ENCODE measurements around the gene PRPF31.
"Not testable (repeated sequence)": the region's sequence is repeated elsewhere in the genome, so short reads cannot be mapped to it uniquely, and the experiment has no call there.

PRPF31 gene, protein sequence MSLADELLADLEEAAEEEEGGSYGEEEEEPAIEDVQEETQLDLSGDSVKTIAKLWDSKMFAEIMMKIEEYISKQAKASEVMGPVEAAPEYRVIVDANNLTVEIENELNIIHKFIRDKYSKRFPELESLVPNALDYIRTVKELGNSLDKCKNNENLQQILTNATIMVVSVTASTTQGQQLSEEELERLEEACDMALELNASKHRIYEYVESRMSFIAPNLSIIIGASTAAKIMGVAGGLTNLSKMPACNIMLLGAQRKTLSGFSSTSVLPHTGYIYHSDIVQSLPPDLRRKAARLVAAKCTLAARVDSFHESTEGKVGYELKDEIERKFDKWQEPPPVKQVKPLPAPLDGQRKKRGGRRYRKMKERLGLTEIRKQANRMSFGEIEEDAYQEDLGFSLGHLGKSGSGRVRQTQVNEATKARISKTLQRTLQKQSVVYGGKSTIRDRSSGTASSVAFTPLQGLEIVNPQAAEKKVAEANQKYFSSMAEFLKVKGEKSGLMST

GRCh38 chr19:54115109-54116063 lies at the start of gene PRPF31, which contains the start of gene TFPT:
TSS of gene PRPF31 (plus strand) at chr19:54115754. CDS start at chr19:54118279, 2,525 bp downstream.
TSS of gene TFPT (minus strand) at chr19:54115657. CDS start at chr19:54115269, 388 bp downstream.
- in situ Hi-C loops (cut with MboI; ENCODE audit: low pct_unique_long_range_greater_than_20kb, low sequenced_read_pairs) = no loop called here
- peak; percentile 98 for DNase-seq

- in situ Hi-C loops (cut with MboI; ENCODE audit: low pct_unique_long_range_greater_than_20kb, low sequenced_read_pairs) = no loop called here
- no peak for DNase-seq
Measured at GRCh38 chr19:54069470-54069869, 46.1 kb upstream of the PRPF31 start.

- in situ Hi-C loops (cut with MboI; ENCODE audit: low pct_unique_long_range_greater_than_20kb, low sequenced_read_pairs) = no loop called here
- no peak for DNase-seq
Measured at GRCh38 chr19:54073829-54074228, 41.7 kb upstream of the PRPF31 start.

DNA sequence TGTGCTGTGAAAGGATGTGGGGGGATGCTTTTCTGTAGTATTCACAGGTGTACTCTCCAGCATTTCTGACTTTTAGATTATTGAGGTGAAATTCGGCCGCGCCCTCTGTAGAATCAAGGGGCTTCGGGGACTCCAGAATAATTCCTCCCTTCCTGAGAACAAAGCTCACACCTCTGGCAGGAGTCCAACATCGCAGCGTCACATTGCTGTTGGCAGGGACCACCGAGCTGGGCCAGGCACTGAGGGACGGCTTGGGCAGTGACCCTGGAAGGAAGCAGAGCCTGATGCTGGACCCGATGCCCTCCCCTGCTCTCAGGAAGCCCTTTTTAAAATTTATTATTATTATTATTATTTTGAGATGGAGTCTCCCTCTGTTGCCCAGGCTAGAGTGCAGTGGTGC lies 40.7 kb upstream of the PRPF31 start:
- DNase-seq = no peak
- in situ Hi-C loops (cut with MboI; ENCODE audit: low pct_unique_long_range_greater_than_20kb, low sequenced_read_pairs) = no loop called here

- in situ Hi-C loops (cut with MboI; ENCODE audit: low pct_unique_long_range_greater_than_20kb, low sequenced_read_pairs) = no loop called here
Measured at GRCh38 chr19:54077334-54077733, 38.2 kb upstream of the PRPF31 start.

GRCh38 chr19:54081032-54081431 lies 34.5 kb upstream of the PRPF31 start, which contains the start of gene TARM1:
TSS of gene TARM1 (minus strand) at chr19:54081365. CDS start at chr19:54081340, 25 bp downstream.
- in situ Hi-C loops (cut with MboI; ENCODE audit: low pct_unique_long_range_greater_than_20kb, low sequenced_read_pairs) = no loop called here

More at GRCh38 chr19:54077334-54077733, 38.2 kb upstream of the PRPF31 start:
- peak; percentile 74 for DNase-seq

DNA sequence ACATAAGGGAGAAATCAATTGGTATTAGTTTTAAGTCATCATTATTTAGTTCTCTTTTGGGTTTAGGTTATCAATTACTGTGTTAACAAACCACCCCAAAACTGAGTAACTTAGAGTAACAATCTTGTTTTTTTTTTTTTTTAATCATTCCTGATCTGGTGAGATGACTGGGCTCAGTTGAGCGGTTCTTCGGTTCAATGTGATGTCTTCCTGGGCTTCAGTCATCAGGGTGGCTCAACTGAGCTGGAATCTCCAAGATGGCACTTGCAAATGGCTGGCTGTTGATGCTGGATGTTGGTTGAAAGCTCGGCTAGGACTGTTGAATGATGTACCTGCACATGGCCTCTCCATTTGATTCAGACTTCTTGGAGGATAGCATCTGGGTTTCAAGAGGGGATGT lies 31.1 kb upstream of the PRPF31 start:
- in situ Hi-C loops (cut with MboI; ENCODE audit: low pct_unique_long_range_greater_than_20kb, low sequenced_read_pairs) = no loop called here
- no peak for DNase-seq

More at GRCh38 chr19:54081032-54081431, 34.5 kb upstream of the PRPF31 start, which contains the start of gene TARM1:
- no peak for DNase-seq

GRCh38 chr19:54094426-54095000 lies 21.0 kb upstream of the PRPF31 start:
- peak; percentile 37 for DNase-seq
- in situ Hi-C loops (cut with MboI; ENCODE audit: low pct_unique_long_range_greater_than_20kb, low sequenced_read_pairs) = no loop called here

GRCh38 chr19:54095136-54095858 lies 20.3 kb upstream of the PRPF31 start:
- no peak for DNase-seq
- in situ Hi-C loops (cut with MboI; ENCODE audit: low pct_unique_long_range_greater_than_20kb, low sequenced_read_pairs) = no loop called here

- in situ Hi-C loops (cut with MboI; ENCODE audit: low pct_unique_long_range_greater_than_20kb, low sequenced_read_pairs); DNase-seq: not testable (repeated sequence)
Measured at GRCh38 chr19:54095859-54096616, 19.5 kb upstream of the PRPF31 start.

GRCh38 chr19:54096617-54097106 lies 18.9 kb upstream of the PRPF31 start:
- in situ Hi-C loops (cut with MboI; ENCODE audit: low pct_unique_long_range_greater_than_20kb, low sequenced_read_pairs) = no loop called here
- peak; percentile 65 for DNase-seq

DNA sequence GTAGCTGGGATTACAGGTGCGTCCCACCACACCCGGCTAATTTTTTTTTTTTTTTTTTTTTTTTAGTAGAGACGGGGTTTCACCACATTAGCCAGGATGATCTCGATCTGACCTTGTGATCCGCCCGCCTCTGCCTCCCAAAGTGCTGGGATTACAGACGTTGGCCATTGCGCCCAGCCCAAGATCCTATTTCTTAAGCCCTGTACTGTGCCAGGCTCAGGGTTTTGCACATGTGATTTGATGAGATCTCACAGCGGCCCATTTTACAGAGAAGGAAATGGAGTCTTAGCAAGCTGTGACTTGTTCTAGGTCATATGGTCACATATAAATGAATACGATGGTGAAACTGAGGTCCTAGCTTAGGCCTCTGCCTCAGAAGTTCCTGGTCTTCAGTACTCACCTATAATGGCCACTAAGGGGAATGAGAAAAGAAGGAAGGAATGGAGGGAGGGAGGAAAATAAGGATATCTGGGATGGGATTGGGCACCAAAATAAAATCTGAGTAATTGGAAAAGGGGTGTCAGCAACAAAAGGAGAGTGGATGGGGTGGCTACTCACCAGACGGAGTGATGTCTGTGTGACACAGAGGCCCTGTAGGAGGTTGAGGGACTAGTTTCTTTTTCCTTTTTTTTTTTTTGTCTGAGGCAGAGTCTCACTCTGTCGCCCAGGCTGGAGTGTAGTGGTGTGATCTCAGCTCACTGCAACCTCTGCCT lies 16.2 kb upstream of the PRPF31 start:
- DNase-seq = no peak
- in situ Hi-C loops (cut with MboI; ENCODE audit: low pct_unique_long_range_greater_than_20kb, low sequenced_read_pairs) = no loop called here

GRCh38 chr19:54099903-54100255 lies 15.7 kb upstream of the PRPF31 start:
- DNase-seq; in situ Hi-C loops (cut with MboI; ENCODE audit: low pct_unique_long_range_greater_than_20kb, low sequenced_read_pairs): not testable (repeated sequence)

- DNase-seq = no peak
- in situ Hi-C loops (cut with MboI; ENCODE audit: low pct_unique_long_range_greater_than_20kb, low sequenced_read_pairs) = no loop called here
Measured at GRCh38 chr19:54100561-54100960, 15.0 kb upstream of the PRPF31 start, which contains the start of gene OSCAR. TSS of gene OSCAR (minus strand) at chr19:54100803. CDS start at chr19:54100792, 11 bp downstream.

DNA sequence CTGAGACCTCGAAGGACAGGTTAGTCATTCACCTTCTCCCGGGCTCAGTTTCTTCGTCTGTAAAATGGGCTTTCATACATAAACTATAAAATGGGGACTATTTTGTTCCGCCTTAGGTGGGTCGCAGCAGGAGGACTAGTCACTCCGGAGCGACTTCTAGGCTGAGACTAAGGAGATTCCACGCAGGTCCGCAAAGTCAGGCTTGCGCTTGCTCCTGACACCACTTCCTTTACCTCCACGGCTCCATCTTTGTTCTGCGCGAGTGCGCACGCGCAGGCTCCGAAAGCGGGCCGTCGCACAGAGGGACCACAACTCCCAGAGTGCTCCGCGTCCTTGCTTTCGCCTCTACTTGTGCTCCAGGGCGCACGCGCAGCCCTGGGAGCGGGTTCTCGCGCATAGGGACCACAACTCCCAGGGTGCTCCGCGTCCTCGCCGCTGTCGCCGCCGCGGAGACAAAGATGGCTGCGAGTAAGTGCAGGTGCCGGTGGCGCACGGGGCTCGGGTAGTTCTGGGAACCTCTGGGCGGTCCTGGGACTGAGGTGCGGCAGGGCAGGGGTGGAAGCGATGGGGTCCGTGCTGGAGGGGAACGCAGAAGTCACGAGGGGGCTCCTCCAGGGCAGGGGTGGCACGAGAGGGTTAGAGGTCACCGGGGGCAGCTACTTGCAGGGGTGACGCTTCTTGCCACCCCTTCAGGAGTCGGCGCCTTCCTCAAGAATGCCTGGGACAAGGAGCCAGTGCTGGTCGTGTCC lies 13.0 kb upstream of the PRPF31 start, which contains the start of gene NDUFA3:
TSS of gene NDUFA3 (plus strand) at position 435 of the 749 bp plus-strand sequence. CDS start at position 459, 24 bp downstream.
- peak; percentile 96 for DNase-seq
- in situ Hi-C loops (cut with MboI; ENCODE audit: low pct_unique_long_range_greater_than_20kb, low sequenced_read_pairs) = no loop called here

DNA sequence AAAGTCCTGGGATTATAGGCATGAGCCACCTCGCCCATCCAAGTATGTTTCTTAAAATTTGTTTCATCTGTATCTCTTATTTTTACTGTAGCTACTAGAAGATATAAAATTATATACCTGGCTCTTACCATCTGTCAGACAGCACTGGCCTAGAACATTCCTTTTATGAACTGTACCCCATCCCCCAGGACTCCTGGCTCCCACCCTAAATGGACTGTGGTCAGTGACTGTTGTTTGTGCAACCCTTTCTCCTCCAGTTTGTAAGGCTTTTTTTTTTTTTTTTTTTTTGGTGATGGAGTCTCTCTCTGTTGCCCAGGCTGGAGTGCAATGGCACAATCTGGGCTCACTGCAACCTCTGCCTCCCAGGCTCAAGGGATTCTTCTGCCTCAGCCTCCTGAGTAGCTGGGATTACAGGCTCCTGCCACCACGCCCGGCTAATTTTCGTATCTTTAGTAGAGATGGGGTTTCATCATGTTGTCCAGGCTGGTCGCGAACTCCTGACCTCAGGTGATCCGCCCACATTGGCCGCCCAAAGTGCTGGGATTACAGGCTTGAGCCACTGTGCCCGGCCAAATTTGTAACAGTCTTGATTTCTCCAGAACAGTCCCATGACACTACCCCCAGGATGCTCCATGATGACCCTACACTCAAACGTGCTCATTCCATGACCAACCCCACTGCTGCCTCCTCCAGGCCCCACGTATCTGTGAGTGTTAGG lies 10.4 kb upstream of the PRPF31 start:
- in situ Hi-C loops (cut with MboI; ENCODE audit: low pct_unique_long_range_greater_than_20kb, low sequenced_read_pairs) = no loop called here
- no peak for DNase-seq
